Colonic mucosa (tissue), 4 donors: ENCODE measurements around the gene TECPR2. TPM values are rescaled to one million over a fixed set of nuclear protein-coding genes. Genes with fewer than 3 reads are reported as not detected.

Experiments
- DNase-seq: peaks from one replicate; pipeline ENCODE4 v3.0.0-alpha.2; 2020
- H3K27ac ChIP-seq: fragments of 200-600 bp; one replicate; pipeline ENCODE4 v1.8.0; 2021
- H3K27me3 ChIP-seq: fragments of 200-600 bp; one replicate; pipeline ENCODE4 v1.8.0; 2021
- H3K36me3 ChIP-seq: fragments of 200-600 bp; one replicate; pipeline ENCODE4 v1.8.0; 2021
- H3K4me1 ChIP-seq: fragments of 200-600 bp; one replicate; pipeline ENCODE4 v1.8.0; 2021; ENCODE audit warnings: mild to moderate bottlenecking
- H3K4me3 ChIP-seq: fragments of 200-600 bp; one replicate; pipeline ENCODE4 v1.8.0; 2021
- H3K9ac ChIP-seq, 2 donors: one replicate each; pipeline ENCODE4 v1.7.0; 2013; ENCODE audit warnings: control low read depth in 2 of 2, low read depth in 2 of 2, low read length in 2 of 2
- H3K9me3 ChIP-seq: fragments of 200-600 bp; one replicate; pipeline ENCODE4 v1.8.0; 2021
- CTCF ChIP-seq: fragments of 200-600 bp; IDR thresholded peaks from one replicate; pipeline ENCODE4 v1.8.0; 2022; ENCODE audit warnings: antibody characterized with exemption, mild to moderate bottlenecking
- intact Hi-C: fragments of 100-400 bp; cut with DNase I; formaldehyde crosslinking; loops from one replicate; pipeline ENCODE4 v1.14.1; 2022
- total RNA-seq, 2 donors: library from RNA; stranded (reverse); fragmentation: NEBNext Ultra II Directional in 1 of 2; extraction: Animal tissue kit (Norgen Biotek cat#: 25700) in 1 of 2; gene quantifications; one replicate each; pipeline ENCODE4 v1.2.1, GENCODE V29; 2021
- donor health status: healthy.
- donor health status: DM: no; HTN: no; CAD: no.
- donor health status: DM: no; HTN: no; CAD: no.

TECPR2 gene
- total RNA-seq, 2 donors from 2014 or later = 16.5 to 18.2 TPM

GRCh38 chr14:102474934-102475333 lies 112.2 kb downstream of the TECPR2 start:
- Histone ChIP-seq H3K9me3 (no peaks in the 10 kb centered on the region), H3K27ac (no peak overlapping the region), H3K9ac (no peak overlapping the region), H3K4me3 (no peak overlapping the region), H3K36me3 (no peaks in the 10 kb centered on the region), H3K4me1 (peaks cover 6% of the 10 kb centered on the region), H3K27me3 (no peaks in the 10 kb centered on the region)
- DNase-seq = peak; percentile 54
- no peak for TF ChIP-seq CTCF
- intact Hi-C loops = no loop called here

GRCh38 chr14:102479107-102479506 lies 116.4 kb downstream of the TECPR2 start:
- intact Hi-C loops = no loop called here
- H3K4me3 ChIP-seq = no peak overlapping the region
- H3K9ac ChIP-seq = peak overlapping the region in 1 of 2 donors; percentile 66
- no peaks in the 10 kb centered on the region for H3K9me3 ChIP-seq
- no peak for DNase-seq
- peaks cover 4% of the 10 kb centered on the region for H3K4me1 ChIP-seq
- no peaks in the 10 kb centered on the region for H3K36me3 ChIP-seq
- TF ChIP-seq CTCF = no peak
- no peak overlapping the region for H3K27ac ChIP-seq
- H3K27me3 ChIP-seq = no peaks in the 10 kb centered on the region

GRCh38 chr14:102479777-102480176 lies 117.0 kb downstream of the TECPR2 start:
- no peak for TF ChIP-seq CTCF
- Histone ChIP-seq H3K9ac (peak overlapping the region in 1 of 2 donors; percentile 66), H3K36me3 (no peaks in the 10 kb centered on the region), H3K27ac (peak overlapping the region; percentile 57), H3K4me1 (peaks cover 4% of the 10 kb centered on the region), H3K27me3 (no peaks in the 10 kb centered on the region), H3K4me3 (no peak overlapping the region), H3K9me3 (no peaks in the 10 kb centered on the region)
- peak; percentile 67 for DNase-seq
- intact Hi-C loops = no loop called here

GRCh38 chr14:102481371-102481770 lies 118.6 kb downstream of the TECPR2 start:
- H3K9ac ChIP-seq = no peak overlapping the region
- H3K9me3 ChIP-seq = no peaks in the 10 kb centered on the region
- no peak for TF ChIP-seq CTCF
- H3K4me3 ChIP-seq = no peak overlapping the region
- H3K36me3 ChIP-seq = no peaks in the 10 kb centered on the region
- H3K27me3 ChIP-seq = no peaks in the 10 kb centered on the region
- peaks cover 4% of the 10 kb centered on the region for H3K4me1 ChIP-seq
- no peak overlapping the region for H3K27ac ChIP-seq
- DNase-seq = no peak
- intact Hi-C loops = no loop called here

GRCh38 chr14:102481791-102482238 lies 119.1 kb downstream of the TECPR2 start:
- H3K36me3 ChIP-seq = no peaks in the 10 kb centered on the region
- no peaks in the 10 kb centered on the region for H3K9me3 ChIP-seq
- no peak overlapping the region for H3K9ac ChIP-seq
- no peak for TF ChIP-seq CTCF
- H3K27ac ChIP-seq = no peak overlapping the region
- H3K27me3 ChIP-seq = no peaks in the 10 kb centered on the region
- H3K4me1 ChIP-seq = peaks cover 4% of the 10 kb centered on the region
- intact Hi-C loops = no loop called here
- no peak for DNase-seq
- H3K4me3 ChIP-seq = no peak overlapping the region
